PC-3 (cell line): Measurements from ENCODE around the gene TGFB2. TPM values are rescaled to one million over a fixed set of nuclear protein-coding genes. Genes with fewer than 3 reads are reported as not detected.

Experiments used
- ATAC-seq: fragments of 200-7000 bp; cut with Tn5 transposase; 2 replicates; pipeline ENCODE4 v1.9.1; 2020; ENCODE audit warnings: mild to moderate bottlenecking, moderate library complexity
- BruUV-seq: library from RNA; stranded (reverse); fragments of 400-500 nt; replicated peaks from 2 replicates; lab custom pipeline; 2021; lab: Mats Ljungman, UMichigan
- CTCF ChIA-PET: fragments of 300-600 bp; sonication (Branson Sonifier 250); formaldehyde crosslinking; loops from one replicate; lab custom pipeline; 2022; ENCODE audit warnings: antibody characterized with exemption; lab: Charles Lee
- POLR2A ChIA-PET: fragments of 300-600 bp; sonication (Branson Sonifier 250); formaldehyde crosslinking; loops from one replicate; lab custom pipeline; 2022; ENCODE audit warnings: antibody characterized with exemption; ENCODE audit not compliant: unreplicated experiment; lab: Charles Lee
- DNase-seq: peaks from one replicate; pipeline ENCODE4 v3.0.0-alpha.2; 2015
- H2AFZ ChIP-seq: fragments of 300-600 bp; sonication (generic); 2 replicates; pipeline ENCODE4 v1.6.0; 2016; ENCODE audit warnings: antibody characterized with exemption, low read length
- H3F3A ChIP-seq: fragments of 300-600 bp; sonication (generic); one replicate; pipeline ENCODE4 v1.6.0; 2017; ENCODE audit warnings: antibody characterized with exemption, low read length, control low read depth, mild to moderate bottlenecking; ENCODE audit not compliant: unreplicated experiment
- H3K27ac ChIP-seq: fragments of 300-600 bp; sonication (generic); 2 replicates; pipeline ENCODE4 v1.5.1; 2016; ENCODE audit warnings: mild to moderate bottlenecking, low read length
- H3K27me3 ChIP-seq: fragments of 300-600 bp; sonication (generic); 2 replicates; pipeline ENCODE4 v1.6.1; 2016; ENCODE audit warnings: low read length, mixed read lengths
- H3K36me3 ChIP-seq: fragments of 300-600 bp; sonication (generic); 2 replicates; pipeline ENCODE4 v1.6.1; 2016; ENCODE audit warnings: low read depth, mixed run types, low read length, mixed read lengths
- H3K4me1 ChIP-seq: fragments of 300-600 bp; sonication (generic); 2 replicates; pipeline ENCODE4 v1.5.1; 2016; ENCODE audit warnings: low read length; ENCODE audit not compliant: insufficient read depth
- H3K4me2 ChIP-seq: fragments of 300-600 bp; sonication (generic); 2 replicates; pipeline ENCODE4 v1.6.0; 2016; ENCODE audit warnings: low read length
- H3K4me3 ChIP-seq: fragments of 300-600 bp; sonication (generic); 2 replicates; pipeline ENCODE4 v1.5.1; 2016; ENCODE audit warnings: mild to moderate bottlenecking, low read length, mixed read lengths
- H3K79me2 ChIP-seq: fragments of 300-600 bp; sonication (generic); 2 replicates; pipeline ENCODE4 v1.6.1; 2017; ENCODE audit warnings: low read length, mixed read lengths
- H3K9ac ChIP-seq: fragments of 300-600 bp; sonication (generic); 2 replicates; pipeline ENCODE4 v1.6.0; 2016; ENCODE audit warnings: mild to moderate bottlenecking, low read length
- H3K9me2 ChIP-seq: fragments of 300-600 bp; sonication (generic); replicated peaks from 2 replicates; pipeline ENCODE4 v1.6.1; 2016; ENCODE audit warnings: mixed run types, low read length, mixed read lengths
- H3K9me3 ChIP-seq: fragments of 300-600 bp; sonication (generic); 2 replicates; pipeline ENCODE4 v1.6.1; 2016; ENCODE audit warnings: low read length, mixed read lengths
- H4K20me1 ChIP-seq: fragments of 300-600 bp; sonication (generic); 2 replicates; pipeline ENCODE4 v1.6.1; 2016; ENCODE audit warnings: low read length, mixed read lengths
- CTCF ChIP-seq: fragments of 300-600 bp; sonication (generic); conservative IDR thresholded peaks from 2 replicates; pipeline ENCODE4 v1.5.1; 2017; ENCODE audit warnings: antibody characterized with exemption, low read depth, mild to moderate bottlenecking, low read length
- EZH2 ChIP-seq: fragments of 300-600 bp; sonication (generic); IDR thresholded peaks from one replicate; pipeline ENCODE4 v1.6.1; 2017; ENCODE audit warnings: antibody characterized with exemption, mild to moderate bottlenecking, low read length; ENCODE audit not compliant: unreplicated experiment
- EZH2phosphoT487 ChIP-seq: fragments of 300-600 bp; sonication (generic); IDR thresholded peaks from 2 replicates; pipeline ENCODE4 v1.6.1; 2018; ENCODE audit warnings: mild to moderate bottlenecking, antibody characterized with exemption, low read length, borderline replicate concordance
- intact Hi-C: fragments of 100-400 bp; cut with micrococcal nuclease; formaldehyde crosslinking; loops from 2 replicates; pipeline ENCODE4 v1.9.0; 2023
- total RNA-seq: library from RNA; depleted of rRNA; stranded (reverse); fragments of >200 nt; gene quantifications from 2 replicates; pipeline ENCODE4 v1.2.3, GENCODE V29; 2014

The TGFB2 gene
- total RNA-seq, 1 experiment from 2014 or later, result 50.3 TPM

- TF ChIP-seq EZH2 (no peak), EZH2phosphoT487 (no peak), CTCF (no peak)
- intact Hi-C loops, result no loop called here
- Histone ChIP-seq H3K4me3 (no peak overlapping the region), H3K9me2 (no peaks in the 10 kb centered on the region), H2AFZ (no peak overlapping the region), H3K27me3 (no peaks in the 10 kb centered on the region), H3K36me3 (peaks cover 48% of the 10 kb centered on the region), H3K4me1 (peaks cover 6% of the 10 kb centered on the region; the same call in 1 of the 2 replicates), H3K27ac (no peak overlapping the region), H3K79me2 (peaks cover 88% of the 10 kb centered on the region), H3F3A (peaks cover 4% of the 10 kb centered on the region), H3K4me2 (no peak overlapping the region), H3K9ac (no peak overlapping the region), H3K9me3 (no peaks in the 10 kb centered on the region), H4K20me1 (no peaks in the 10 kb centered on the region)
- ChIA-PET CTCF (no interaction called here), POLR2A (no interaction called here)
- ATAC-seq (no peak), DNase-seq (no peak)
- no TSS peak for BruUV-seq
Observed at GRCh38 chr1:218403300-218403699, 58.2 kb downstream of the TGFB2 start.

GRCh38 chr1:218407630-218408029, 62.5 kb downstream of the TGFB2 start:
- BruUV-seq, result no TSS peak
- Histone ChIP-seq H3K27me3 (no peaks in the 10 kb centered on the region), H3K9ac (no peak overlapping the region), H2AFZ (no peak overlapping the region), H3K4me2 (no peak overlapping the region), H3F3A (peaks cover 4% of the 10 kb centered on the region), H3K79me2 (peaks cover 81% of the 10 kb centered on the region), H3K9me3 (no peaks in the 10 kb centered on the region), H3K36me3 (peaks cover 78% of the 10 kb centered on the region), H3K9me2 (no peaks in the 10 kb centered on the region), H3K27ac (no peak overlapping the region), H3K4me3 (no peak overlapping the region), H3K4me1 (peaks cover 13% of the 10 kb centered on the region), H4K20me1 (no peaks in the 10 kb centered on the region)
- no peak for ATAC-seq
- ChIA-PET CTCF (no interaction called here), POLR2A (no interaction called here)
- TF ChIP-seq CTCF (no peak), EZH2phosphoT487 (no peak), EZH2 (no peak)
- intact Hi-C loops, result no loop called here
- DNase-seq, result no peak

GRCh38 chr1:218408135-218408534, 63.0 kb downstream of the TGFB2 start:
- H3K4me3 ChIP-seq, result no peak overlapping the region
- no TSS peak for BruUV-seq
- no peaks in the 10 kb centered on the region for H3K9me3 ChIP-seq
- H4K20me1 ChIP-seq, result no peaks in the 10 kb centered on the region
- H2AFZ ChIP-seq, result no peak overlapping the region
- peaks cover 13% of the 10 kb centered on the region for H3K4me1 ChIP-seq
- ATAC-seq (no peak), DNase-seq (no peak)
- POLR2A ChIA-PET, result no interaction called here
- intact Hi-C loops, result no loop called here
- CTCF ChIA-PET, result no interaction called here
- H3K9me2 ChIP-seq, result no peaks in the 10 kb centered on the region
- H3K9ac ChIP-seq, result no peak overlapping the region
- TF ChIP-seq CTCF (no peak), EZH2phosphoT487 (no peak), EZH2 (no peak)
- H3K79me2 ChIP-seq, result peaks cover 81% of the 10 kb centered on the region
- H3K4me2 ChIP-seq, result no peak overlapping the region
- no peaks in the 10 kb centered on the region for H3K27me3 ChIP-seq
- peaks cover 81% of the 10 kb centered on the region for H3K36me3 ChIP-seq
- peaks cover 4% of the 10 kb centered on the region for H3F3A ChIP-seq
- H3K27ac ChIP-seq, result no peak overlapping the region
